ENCODE measurements around the gene ANKMY1. TPM values are rescaled to one million over a fixed set of nuclear protein-coding genes. Genes with fewer than 3 reads are reported as not detected.

ANKMY1 gene
- total RNA-seq, 2 donors from 2014 or later: 3.7 to 7.9 TPM

DNA sequence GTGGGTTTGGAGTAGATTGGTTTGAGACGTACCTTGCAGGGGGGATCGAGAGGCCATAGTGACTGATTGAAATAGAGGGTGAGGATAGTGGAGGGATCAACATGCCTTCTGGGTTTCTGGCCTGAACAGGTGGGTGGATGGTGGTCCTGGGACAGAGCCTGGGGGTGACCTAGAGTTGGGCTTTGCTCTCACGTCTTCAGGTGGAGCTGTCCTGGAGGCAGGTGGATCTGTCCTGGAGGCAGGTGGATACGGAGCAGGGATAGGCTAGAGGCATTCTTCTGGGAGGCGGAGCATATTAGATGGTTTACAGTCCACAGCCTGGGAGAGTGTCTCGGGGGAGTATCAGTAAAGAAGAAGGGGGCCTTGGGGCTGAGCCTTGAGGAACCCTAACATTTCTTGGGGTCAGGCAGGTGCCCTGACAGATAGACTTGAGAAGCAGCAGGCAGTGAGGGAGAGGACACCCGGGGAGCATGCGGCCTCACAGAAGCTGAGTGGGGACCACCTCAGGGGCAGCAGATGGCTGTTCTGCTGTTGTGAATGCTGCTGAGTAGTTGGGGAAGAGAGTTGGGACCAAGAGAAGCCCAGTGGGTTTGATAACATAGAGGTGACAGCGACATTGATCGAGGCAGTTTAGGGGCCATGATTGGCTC, 30.3 kb upstream of the ANKMY1 start:
- H3K4me1 ChIP-seq: peaks cover 0 to 48% of the 10 kb centered on the region in 2 donors
- H3K27ac ChIP-seq: no peak overlapping the region
- no peak for DNase-seq (ENCODE audit: low spot score)
- H3K27me3 ChIP-seq: no peaks in the 10 kb centered on the region
- peaks cover 9% of the 10 kb centered on the region for H3K36me3 ChIP-seq
- H3K4me3 ChIP-seq: no peak overlapping the region
- TF ChIP-seq CTCF (IDR thresholded peaks at IDR 0.05): no peak
- no peaks in the 10 kb centered on the region for H3K9me3 ChIP-seq

DNA sequence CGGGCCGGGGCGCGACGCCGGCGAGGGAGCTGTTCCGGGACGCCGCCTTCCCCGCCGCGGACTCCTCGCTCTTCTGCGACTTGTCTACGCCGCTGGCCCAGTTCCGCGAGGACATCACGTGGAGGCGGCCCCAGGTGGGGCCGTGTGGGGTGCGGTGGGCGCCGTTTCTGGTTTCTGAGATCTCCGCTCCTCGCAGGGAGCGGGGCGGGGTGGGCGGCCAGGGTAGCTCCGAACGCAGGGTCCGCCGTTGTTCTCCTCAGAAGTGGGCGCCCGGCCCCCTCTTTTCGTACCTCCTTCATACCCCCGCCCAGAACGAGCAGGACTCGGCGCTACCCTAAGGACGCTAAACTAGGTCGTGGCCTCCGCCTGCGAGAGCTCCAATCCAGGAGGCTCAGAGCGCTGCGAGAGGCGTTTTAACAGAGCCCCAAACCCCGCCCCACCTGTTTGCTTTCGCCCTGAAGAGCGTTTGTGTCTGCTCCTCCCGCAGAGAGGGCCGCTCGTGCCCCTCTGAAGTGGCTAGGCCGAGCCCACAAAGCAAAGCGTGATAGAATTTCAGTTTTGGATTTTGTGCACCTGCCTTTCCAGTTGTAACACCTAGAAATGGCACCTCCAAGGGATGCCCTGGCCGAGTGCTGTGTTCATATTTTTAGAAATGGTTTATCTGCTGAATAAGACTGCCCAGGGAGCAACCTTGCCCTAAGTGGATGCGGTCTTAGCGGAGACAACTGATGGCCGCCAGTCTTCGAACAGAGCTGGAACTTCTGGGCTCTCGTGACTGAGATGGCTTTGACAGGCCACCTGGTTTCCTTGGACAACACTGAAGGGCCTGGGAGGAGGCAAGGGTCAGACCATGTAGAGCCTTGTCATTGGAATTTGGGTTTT, 29.4 kb upstream of the ANKMY1 start:
- H3K36me3 ChIP-seq: peaks cover 9% of the 10 kb centered on the region
- H3K4me3 ChIP-seq: peak overlapping the region; percentile 85 to 97
- peaks cover 0 to 44% of the 10 kb centered on the region in 2 donors for H3K4me1 ChIP-seq
- DNase-seq (ENCODE audit: low spot score): no peak
- H3K27me3 ChIP-seq: no peaks in the 10 kb centered on the region
- H3K27ac ChIP-seq: peak overlapping the region; percentile 97 to 98
- no peak for TF ChIP-seq CTCF (IDR thresholded peaks at IDR 0.05)
- no peaks in the 10 kb centered on the region for H3K9me3 ChIP-seq

- TF ChIP-seq CTCF (IDR thresholded peaks at IDR 0.05): no peak
- Histone ChIP-seq H3K4me1 (peaks cover 0 to 44% of the 10 kb centered on the region in 2 donors), H3K36me3 (peaks cover 9% of the 10 kb centered on the region), H3K4me3 (peak within 1 kb of the TSS; percentile 85 to 97), H3K27ac (peak within 1 kb of the TSS; percentile 97 to 98), H3K9me3 (no peaks in the 10 kb centered on the region), H3K27me3 (no peaks in the 10 kb centered on the region)
- peak; percentile 99 for DNase-seq (ENCODE audit: low spot score)
Measured at GRCh38 chr2:240586198-240586918, 28.6 kb upstream of the ANKMY1 start, which contains the start of gene CAPN10. Gene CAPN10, plus strand, starts transcription at chr2:240586734. Its CDS starts 178 bp downstream, at chr2:240586912.

GRCh38 chr2:240585681-240586197, 28.0 kb upstream of the ANKMY1 start:
- peak overlapping the region; percentile 97 to 98 for H3K27ac ChIP-seq
- peaks cover 4% of the 10 kb centered on the region for H3K36me3 ChIP-seq
- no peaks in the 10 kb centered on the region for H3K9me3 ChIP-seq
- TF ChIP-seq CTCF (IDR thresholded peaks at IDR 0.05): no peak
- peak overlapping the region; percentile 85 to 97 for H3K4me3 ChIP-seq
- H3K4me1 ChIP-seq: peaks cover 0 to 45% of the 10 kb centered on the region in 2 donors
- DNase-seq (ENCODE audit: low spot score): no peak
- no peaks in the 10 kb centered on the region for H3K27me3 ChIP-seq

DNA sequence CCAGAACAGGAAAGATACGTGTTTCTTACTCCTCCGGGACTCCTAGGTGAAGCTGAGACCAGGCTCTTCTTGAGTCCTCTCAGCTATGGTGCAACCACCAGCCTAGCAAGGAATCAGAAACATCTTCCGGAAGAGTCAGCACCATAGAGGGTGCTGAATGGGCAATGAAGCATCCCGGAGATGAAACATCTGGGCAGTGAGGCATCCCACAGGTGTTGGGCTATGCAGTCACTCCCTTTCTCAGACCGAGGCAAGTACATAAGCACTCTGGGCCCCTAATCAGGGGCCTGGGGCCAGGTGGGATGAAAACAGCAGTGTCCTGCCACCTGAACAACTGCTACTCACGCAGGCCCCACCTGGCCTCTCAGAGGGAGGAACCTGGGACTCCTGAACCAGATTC, 27.3 kb upstream of the ANKMY1 start:
- Histone ChIP-seq H3K4me1 (peaks cover 0 to 48% of the 10 kb centered on the region in 2 donors), H3K4me3 (peak overlapping the region; percentile 85 to 97), H3K27me3 (no peaks in the 10 kb centered on the region), H3K9me3 (no peaks in the 10 kb centered on the region), H3K27ac (peak overlapping the region in 1 of 2 donors; percentile 98), H3K36me3 (peaks cover 3% of the 10 kb centered on the region)
- no peak for DNase-seq (ENCODE audit: low spot score)
- no peak for TF ChIP-seq CTCF (IDR thresholded peaks at IDR 0.05)
